H9 (cell line): ENCODE measurements around the gene TANC2. TPM values are rescaled to one million over a fixed set of nuclear protein-coding genes. Genes with fewer than 3 reads are reported as not detected.

Source experiments
- DNase-seq: peaks from one replicate; pipeline ENCODE4 v3.0.0-alpha.2; 2017
- H2AFZ ChIP-seq: one replicate; pipeline ENCODE4 v1.6.1; 2013; ENCODE audit warnings: mild to moderate bottlenecking, low read length, control low read depth, moderate library complexity
- H2AK5ac ChIP-seq: 2 replicates; pipeline ENCODE4 v1.6.1; 2013; ENCODE audit warnings: low read length, control low read depth, mixed read lengths; ENCODE audit not compliant: insufficient read length
- H2BK120ac ChIP-seq: one replicate; pipeline ENCODE4 v1.6.1; 2013; ENCODE audit warnings: low read depth, mild to moderate bottlenecking, low read length, control low read depth, inconsistent platforms; ENCODE audit not compliant: poor library complexity, severe bottlenecking
- H2BK12ac ChIP-seq: 2 replicates; pipeline ENCODE4 v1.6.1; 2013; ENCODE audit warnings: low read length, control low read depth, mixed read lengths, low read depth; ENCODE audit not compliant: insufficient read length
- H2BK15ac ChIP-seq: 2 replicates; pipeline ENCODE4 v1.6.1; 2013; ENCODE audit warnings: low read depth, low read length, control low read depth
- H2BK20ac ChIP-seq: one replicate; pipeline ENCODE4 v1.6.1; 2013; ENCODE audit warnings: low read depth, mild to moderate bottlenecking, low read length, control low read depth, inconsistent platforms; ENCODE audit not compliant: poor library complexity, severe bottlenecking
- H2BK5ac ChIP-seq: 2 replicates; pipeline ENCODE4 v1.6.1; 2013; ENCODE audit warnings: low read length, control low read depth, mixed read lengths; ENCODE audit not compliant: insufficient read length
- H3K14ac ChIP-seq: 2 replicates; pipeline ENCODE4 v1.6.1; 2013; ENCODE audit warnings: low read length, control low read depth; ENCODE audit not compliant: insufficient read depth
- H3K18ac ChIP-seq: 2 replicates; pipeline ENCODE4 v1.6.1; 2013; ENCODE audit warnings: low read depth, mild to moderate bottlenecking, mixed read lengths, low read length, control low read depth; ENCODE audit not compliant: insufficient read length
- H3K23ac ChIP-seq: 2 replicates; pipeline ENCODE4 v1.6.1; 2013; ENCODE audit warnings: low read length, control low read depth, mixed read lengths, low read depth; ENCODE audit not compliant: insufficient read length
- H3K23me2 ChIP-seq: 2 replicates; pipeline ENCODE4 v1.6.1; 2013; ENCODE audit warnings: low read depth, mild to moderate bottlenecking, mixed read lengths, low read length, control low read depth; ENCODE audit not compliant: insufficient read length, poor library complexity, severe bottlenecking
- H3K27ac ChIP-seq: 2 replicates; pipeline ENCODE4 v1.5.1; 2013; ENCODE audit warnings: low read length, control low read depth, mixed read lengths, low read depth; ENCODE audit not compliant: insufficient read length
- H3K27me3 ChIP-seq: 2 replicates; pipeline ENCODE4 v1.6.1; 2013; ENCODE audit warnings: low read length, control low read depth, inconsistent platforms; ENCODE audit not compliant: insufficient read depth
- H3K4ac ChIP-seq: 2 replicates; pipeline ENCODE4 v1.6.1; 2013; ENCODE audit warnings: low read depth, mild to moderate bottlenecking, control low read depth, inconsistent platforms, low read length, moderate library complexity
- H3K4me1 ChIP-seq: 2 replicates; pipeline ENCODE4 v1.6.1; 2013; ENCODE audit warnings: low read length, control low read depth, inconsistent platforms; ENCODE audit not compliant: insufficient read depth
- H3K4me2 ChIP-seq: 2 replicates; pipeline ENCODE4 v1.6.1; 2013; ENCODE audit warnings: low read length, control low read depth, mixed read lengths; ENCODE audit not compliant: insufficient read length, insufficient read depth
- H3K56ac ChIP-seq: 2 replicates; pipeline ENCODE4 v1.6.1; 2013; ENCODE audit warnings: low read depth, mild to moderate bottlenecking, mixed read lengths, low read length, control low read depth; ENCODE audit not compliant: insufficient read length
- H3K79me1 ChIP-seq: 2 replicates; pipeline ENCODE4 v1.6.1; 2013; ENCODE audit warnings: low read depth, mild to moderate bottlenecking, moderate library complexity, low read length, control low read depth, inconsistent platforms; ENCODE audit not compliant: insufficient read depth, poor library complexity, severe bottlenecking
- H3K79me2 ChIP-seq: 2 replicates; pipeline ENCODE4 v1.6.1; 2013; ENCODE audit warnings: low read length, control low read depth, inconsistent platforms; ENCODE audit not compliant: insufficient read depth
- H3K9ac ChIP-seq: 2 replicates; pipeline ENCODE4 v1.6.1; 2013; ENCODE audit warnings: low read length, control low read depth, mixed read lengths; ENCODE audit not compliant: insufficient read length; ENCODE audit errors: extremely low read depth
- H3K9me3 ChIP-seq: one replicate; pipeline ENCODE4 v1.6.1; 2013; ENCODE audit warnings: low read depth, low read length, inconsistent platforms; ENCODE audit not compliant: control insufficient read depth
- H3T11ph ChIP-seq: one replicate; pipeline ENCODE4 v1.6.1; 2013; ENCODE audit warnings: mild to moderate bottlenecking, low read length, control low read depth, inconsistent platforms
- H4K20me1 ChIP-seq: one replicate; pipeline ENCODE4 v1.6.1; 2013; ENCODE audit not compliant: control insufficient read depth, insufficient read length, insufficient read depth
- H4K5ac ChIP-seq: 2 replicates; pipeline ENCODE4 v1.6.1; 2013; ENCODE audit warnings: low read depth, mild to moderate bottlenecking, mixed read lengths, low read length, control low read depth; ENCODE audit not compliant: insufficient read length
- H4K8ac ChIP-seq: replicated peaks from 2 replicates; pipeline ENCODE4 v1.6.1; 2013; ENCODE audit warnings: low read length, control low read depth, mixed read lengths, low read depth; ENCODE audit not compliant: insufficient read length
- H4K91ac ChIP-seq: 2 replicates; pipeline ENCODE4 v1.6.1; 2013; ENCODE audit warnings: low read depth, mild to moderate bottlenecking, moderate library complexity, mixed read lengths, low read length, control low read depth; ENCODE audit not compliant: insufficient read length
- H3K27ac Mint-ChIP-seq, 3 experiments: 2 replicates in 2 of 3; 3 replicates in 1 of 3; pipeline ENCODE4 v1.8.0; 2020 to 2021; ENCODE audit warnings: mixed read lengths in 3 of 3, mild to moderate bottlenecking in 1 of 3, moderate library complexity in 1 of 3
- H3K27me3 Mint-ChIP-seq: 2 replicates; pipeline ENCODE4 v1.8.0; 2021; ENCODE audit warnings: low read depth, mild to moderate bottlenecking, moderate library complexity, mixed read lengths
- H3K36me3 Mint-ChIP-seq, 3 experiments: 2 replicates in 2 of 3; 3 replicates in 1 of 3; pipeline ENCODE4 v1.8.0; 2020 to 2021; ENCODE audit warnings: low read depth in 3 of 3, mixed read lengths in 3 of 3; ENCODE audit not compliant: insufficient read depth in 1 of 3
- H3K4me1 Mint-ChIP-seq, 2 experiments: 2 replicates each; pipeline ENCODE4 v1.8.0; 2020; ENCODE audit warnings: mixed read lengths in 2 of 2
- H3K4me3 Mint-ChIP-seq, 2 experiments: 2 replicates in 1 of 2; 3 replicates in 1 of 2; pipeline ENCODE4 v1.8.0; 2020 to 2021; ENCODE audit warnings: mild to moderate bottlenecking in 2 of 2, mixed read lengths in 2 of 2, moderate library complexity in 1 of 2
- H3K9me3 Mint-ChIP-seq, 2 experiments: 2 replicates in 1 of 2; 3 replicates in 1 of 2; pipeline ENCODE4 v1.8.0; 2020; ENCODE audit warnings: mild to moderate bottlenecking in 2 of 2, mixed read lengths in 2 of 2, moderate library complexity in 1 of 2
- CTCF ChIP-seq: fragments of 200-600 bp; sonication (generic); conservative IDR thresholded peaks from 3 replicates; pipeline ENCODE4 v1.8.0; 2021; ENCODE audit warnings: antibody characterized with exemption, mild to moderate bottlenecking
- WGBS: extraction: QIAGEN DNeasy Blood & Tissue Kit; methylation state at CpG from one replicate; pipeline ENCODE4 v1.1.7; 2013; ENCODE audit warnings: missing lambda C conversion rate, low lambda C conversion rate, mixed read lengths; ENCODE audit not compliant: insufficient read length; ENCODE audit errors: extremely low coverage; 5-methylcytosine and 5-hydroxymethylcytosine counted together
- total RNA-seq: library from RNA; stranded (reverse); gene quantifications from 2 replicates; pipeline ENCODE4 v1.2.1, GENCODE V29; 2021

Gene TANC2
- total RNA-seq, 1 experiment from 2014 or later: 7.3 TPM

GRCh38 chr17:62955841-62956352 lies 10.1 kb upstream of the TANC2 start:
- H3K18ac ChIP-seq: no peak overlapping the region
- no peak overlapping the region for H2AFZ ChIP-seq
- no peak overlapping the region for H3K27ac ChIP-seq
- no peak overlapping the region for H3K4me2 ChIP-seq
- H3K27me3 Mint-ChIP-seq: peaks cover 9% of the 10 kb centered on the region
- H2BK12ac ChIP-seq: no peak overlapping the region
- no peak overlapping the region for H3K56ac ChIP-seq
- no peaks in the 10 kb centered on the region for H4K20me1 ChIP-seq
- H2BK15ac ChIP-seq: no peak overlapping the region
- no peaks in the 10 kb centered on the region for H3K23me2 ChIP-seq
- no peaks in the 10 kb centered on the region for H3K79me2 ChIP-seq
- H3K27ac Mint-ChIP-seq: no peak overlapping the region
- no peak overlapping the region for H4K8ac ChIP-seq
- H3K27me3 ChIP-seq: no peaks in the 10 kb centered on the region
- no peaks in the 10 kb centered on the region for H3K36me3 Mint-ChIP-seq
- H3K4me1 Mint-ChIP-seq: no peaks in the 10 kb centered on the region
- H2AK5ac ChIP-seq: no peak overlapping the region
- H3K79me1 ChIP-seq: no peaks in the 10 kb centered on the region
- no peak overlapping the region for H2BK20ac ChIP-seq
- H3K14ac ChIP-seq: no peak overlapping the region
- H3K9ac ChIP-seq: no peak overlapping the region
- H3K4me1 ChIP-seq: no peaks in the 10 kb centered on the region
- WGBS: no CpG with 5 or more reads among the region's 4 CpGs
- H2BK5ac ChIP-seq: no peak overlapping the region
- H4K91ac ChIP-seq: no peak overlapping the region
- H3T11ph ChIP-seq: no peak overlapping the region
- DNase-seq: no peak
- no peaks in the 10 kb centered on the region for H3K9me3 Mint-ChIP-seq
- H3K23ac ChIP-seq: no peak overlapping the region
- no peak for TF ChIP-seq CTCF
- H3K4ac ChIP-seq: no peak overlapping the region
- no peak overlapping the region for H4K5ac ChIP-seq
- H3K4me3 Mint-ChIP-seq: no peak overlapping the region
- no peaks in the 10 kb centered on the region for H3K9me3 ChIP-seq
- no peak overlapping the region for H2BK120ac ChIP-seq
